Type B pancreatic cell (in vitro differentiated cells): Measurements from ENCODE around the gene TCF3. TPM values are rescaled to one million over a fixed set of nuclear protein-coding genes. Genes with fewer than 3 reads are reported as not detected.

Experiments
- DNase-seq: peaks from one replicate; pipeline ENCODE4 v3.0.0; 2021; ENCODE audit warnings: mixed read lengths; ENCODE audit not compliant: unreplicated experiment; ENCODE audit errors: extremely low spot score
- H3K27ac Mint-ChIP-seq: 2 replicates; pipeline ENCODE4 v1.8.0; 2021; ENCODE audit warnings: mild to moderate bottlenecking, mixed read lengths
- H3K27me3 Mint-ChIP-seq: 2 replicates; pipeline ENCODE4 v1.8.0; 2021; ENCODE audit warnings: mixed read lengths
- H3K36me3 Mint-ChIP-seq: 2 replicates; pipeline ENCODE4 v1.8.0; 2021; ENCODE audit warnings: mixed read lengths
- H3K4me1 Mint-ChIP-seq: one replicate; pipeline ENCODE4 v1.8.0; 2021; ENCODE audit warnings: mixed read lengths; ENCODE audit not compliant: unreplicated experiment
- H3K4me3 Mint-ChIP-seq: 2 replicates; pipeline ENCODE4 v1.8.0; 2021; ENCODE audit warnings: mild to moderate bottlenecking, mixed read lengths
- H3K9me3 Mint-ChIP-seq: 2 replicates; pipeline ENCODE4 v1.8.0; 2021; ENCODE audit warnings: mixed read lengths
- CTCF ChIP-seq: fragments of 200-600 bp; sonication (generic); conservative IDR thresholded peaks from 2 replicates; pipeline ENCODE4 v1.5.0; 2021; ENCODE audit warnings: antibody characterized with exemption, mild to moderate bottlenecking
- total RNA-seq: library from RNA; stranded (reverse); gene quantifications from 2 replicates; pipeline ENCODE4 v1.2.1, GENCODE V29; 2021; ENCODE audit warnings: low replicate concordance

The TCF3 gene
- total RNA-seq, 1 donor from 2014 or later, result 193 TPM

- H3K4me1 Mint-ChIP-seq, result peaks cover 5% of the 10 kb centered on the region
- no peak overlapping the region for H3K4me3 Mint-ChIP-seq
- peaks cover 11% of the 10 kb centered on the region for H3K36me3 Mint-ChIP-seq
- H3K27ac Mint-ChIP-seq, result peak overlapping the region; percentile 66
- no peak for TF ChIP-seq CTCF
- H3K27me3 Mint-ChIP-seq, result no peaks in the 10 kb centered on the region
- no peak for DNase-seq
- no peaks in the 10 kb centered on the region for H3K9me3 Mint-ChIP-seq
These were observed 29.9 kb downstream of the TCF3 start for GRCh38 chr19:1622541-1622940.

- TF ChIP-seq CTCF, result no peak
- no peak overlapping the region for H3K27ac Mint-ChIP-seq
- no peaks in the 10 kb centered on the region for H3K27me3 Mint-ChIP-seq
- DNase-seq, result no peak
- H3K4me3 Mint-ChIP-seq, result no peak overlapping the region
- H3K4me1 Mint-ChIP-seq, result peaks cover 5% of the 10 kb centered on the region
- H3K36me3 Mint-ChIP-seq, result peaks cover 12% of the 10 kb centered on the region
- no peaks in the 10 kb centered on the region for H3K9me3 Mint-ChIP-seq
These were observed 30.4 kb downstream of the TCF3 start for GRCh38 chr19:1622007-1622406.

GRCh38 chr19:1621574-1621973 is 30.8 kb downstream of the TCF3 start:
- H3K4me1 Mint-ChIP-seq, result peaks cover 5% of the 10 kb centered on the region
- no peak overlapping the region for H3K27ac Mint-ChIP-seq
- H3K27me3 Mint-ChIP-seq, result no peaks in the 10 kb centered on the region
- no peak for TF ChIP-seq CTCF
- H3K36me3 Mint-ChIP-seq, result peaks cover 17% of the 10 kb centered on the region
- no peak overlapping the region for H3K4me3 Mint-ChIP-seq
- no peak for DNase-seq
- H3K9me3 Mint-ChIP-seq, result no peaks in the 10 kb centered on the region

- TF ChIP-seq CTCF, result no peak
- Mint-ChIP-seq H3K4me1 (peaks cover 5% of the 10 kb centered on the region), H3K27me3 (no peaks in the 10 kb centered on the region), H3K9me3 (no peaks in the 10 kb centered on the region), H3K4me3 (no peak overlapping the region), H3K27ac (no peak overlapping the region), H3K36me3 (peaks cover 18% of the 10 kb centered on the region)
- DNase-seq, result no peak
These were observed 31.4 kb downstream of the TCF3 start for GRCh38 chr19:1621021-1621420.

GRCh38 chr19:1620502-1620901 is 31.9 kb downstream of the TCF3 start:
- no peak overlapping the region for H3K4me3 Mint-ChIP-seq
- no peak for TF ChIP-seq CTCF
- H3K36me3 Mint-ChIP-seq, result peaks cover 23% of the 10 kb centered on the region
- no peak for DNase-seq
- no peaks in the 10 kb centered on the region for H3K27me3 Mint-ChIP-seq
- peaks cover 5% of the 10 kb centered on the region for H3K4me1 Mint-ChIP-seq
- no peak overlapping the region for H3K27ac Mint-ChIP-seq
- H3K9me3 Mint-ChIP-seq, result no peaks in the 10 kb centered on the region

- H3K4me3 Mint-ChIP-seq, result no peak overlapping the region
- TF ChIP-seq CTCF, result no peak
These were observed 32.7 kb downstream of the TCF3 start for GRCh38 chr19:1619703-1620102.

More at GRCh38 chr19:1619703-1620102, 32.7 kb downstream of the TCF3 start:
- H3K27me3 Mint-ChIP-seq, result no peaks in the 10 kb centered on the region
- no peak for DNase-seq
- peaks cover 22% of the 10 kb centered on the region for H3K36me3 Mint-ChIP-seq
- H3K9me3 Mint-ChIP-seq, result no peaks in the 10 kb centered on the region
- H3K27ac Mint-ChIP-seq, result no peak overlapping the region
- H3K4me1 Mint-ChIP-seq, result peaks cover 5% of the 10 kb centered on the region
